HUES48 (cell line): ENCODE results near the gene RCSD1.
A peak's percentile ranks its signal among the peaks of the same experiment; 100 is the strongest.

Experiments used
- H3K27ac ChIP-seq: one replicate; pipeline ENCODE4 v1.7.0; 2013; ENCODE audit warnings: low read depth, low read length, inconsistent platforms
- H3K27me3 ChIP-seq: 2 replicates; pipeline ENCODE4 v1.6.1; 2013; ENCODE audit warnings: mild to moderate bottlenecking, low read length; ENCODE audit not compliant: control insufficient read depth, insufficient read depth
- H3K36me3 ChIP-seq: 2 replicates; pipeline ENCODE4 v1.6.1; 2013; ENCODE audit warnings: low read length; ENCODE audit not compliant: control insufficient read depth, insufficient read depth
- H3K4me1 ChIP-seq: 2 replicates; pipeline ENCODE4 v1.6.1; 2013; ENCODE audit warnings: mild to moderate bottlenecking, low read length; ENCODE audit not compliant: control insufficient read depth, insufficient read depth
- H3K4me3 ChIP-seq: 2 replicates; pipeline ENCODE4 v1.5.1; 2013; ENCODE audit warnings: mild to moderate bottlenecking, low read depth, low read length
- H3K9ac ChIP-seq: 2 replicates; pipeline ENCODE4 v1.6.1; 2013; ENCODE audit warnings: mild to moderate bottlenecking, low read depth, low read length, moderate library complexity
- H3K9me3 ChIP-seq: 2 replicates; pipeline ENCODE4 v1.6.1; 2013; ENCODE audit warnings: low read length; ENCODE audit not compliant: control insufficient read depth, insufficient read depth

RCSD1 gene, protein sequence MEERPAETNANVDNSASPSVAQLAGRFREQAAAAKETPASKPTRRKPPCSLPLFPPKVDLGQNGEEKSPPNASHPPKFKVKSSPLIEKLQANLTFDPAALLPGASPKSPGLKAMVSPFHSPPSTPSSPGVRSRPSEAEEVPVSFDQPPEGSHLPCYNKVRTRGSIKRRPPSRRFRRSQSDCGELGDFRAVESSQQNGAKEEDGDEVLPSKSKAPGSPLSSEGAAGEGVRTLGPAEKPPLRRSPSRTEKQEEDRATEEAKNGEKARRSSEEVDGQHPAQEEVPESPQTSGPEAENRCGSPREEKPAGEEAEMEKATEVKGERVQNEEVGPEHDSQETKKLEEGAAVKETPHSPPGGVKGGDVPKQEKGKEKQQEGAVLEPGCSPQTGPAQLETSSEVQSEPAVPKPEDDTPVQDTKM

DNA sequence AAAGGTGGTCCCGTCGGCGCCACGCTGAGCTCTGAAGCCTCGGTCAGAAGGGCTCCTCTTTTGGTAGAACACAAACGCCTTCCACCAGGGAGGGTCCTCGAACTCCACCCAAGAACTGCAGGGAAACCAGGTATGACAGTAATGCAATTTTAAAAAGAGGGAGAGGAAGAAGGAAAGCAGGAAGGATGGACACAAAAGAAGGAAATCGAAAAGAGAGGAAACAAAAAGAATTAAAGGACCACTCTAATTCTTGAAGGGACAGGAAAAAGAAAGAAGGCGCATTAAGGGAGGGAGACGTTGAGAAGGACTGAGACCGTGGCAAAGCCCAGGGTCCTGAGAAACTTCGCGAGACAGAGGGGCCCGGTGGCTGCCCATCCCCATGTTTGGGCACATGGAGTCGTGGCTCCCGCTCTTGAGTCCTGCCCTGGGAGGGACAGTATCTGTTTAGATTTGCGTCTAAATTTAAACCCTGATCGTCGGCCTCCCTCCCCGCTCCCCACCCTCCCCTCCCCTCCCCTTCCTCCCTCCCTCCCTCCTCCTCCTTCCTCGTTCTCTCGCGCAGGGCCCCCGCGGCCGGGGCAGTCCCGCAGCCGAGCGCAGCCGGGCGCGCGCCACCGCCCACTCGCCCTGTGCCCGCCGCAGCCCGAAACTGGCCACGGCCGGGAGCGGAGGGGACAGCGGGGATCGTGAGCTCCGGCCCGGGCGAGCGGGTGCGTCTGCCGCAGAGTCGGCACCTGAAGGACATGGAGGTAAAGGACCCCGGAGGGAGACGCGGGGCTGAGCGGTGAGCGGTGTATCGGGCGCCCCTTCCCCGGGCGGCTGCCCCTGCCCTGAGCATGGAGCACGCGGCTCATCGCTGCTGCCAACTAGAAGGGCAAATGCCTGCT, at the start of gene RCSD1:
TSS of gene RCSD1 (plus strand) at position 552 of the 887 bp plus-strand sequence. CDS start at position 744, 192 bp downstream.
- Histone ChIP-seq H3K36me3 (no peaks in the 10 kb centered on the region), H3K9ac (peak within 1 kb of the TSS; percentile 40; the same call in 1 of the 2 replicates), H3K9me3 (no peaks in the 10 kb centered on the region), H3K4me1 (peaks cover 16% of the 10 kb centered on the region), H3K4me3 (peak within 1 kb of the TSS; percentile 81), H3K27me3 (peaks cover 73% of the 10 kb centered on the region), H3K27ac (no peak within 1 kb of the TSS)

DNA sequence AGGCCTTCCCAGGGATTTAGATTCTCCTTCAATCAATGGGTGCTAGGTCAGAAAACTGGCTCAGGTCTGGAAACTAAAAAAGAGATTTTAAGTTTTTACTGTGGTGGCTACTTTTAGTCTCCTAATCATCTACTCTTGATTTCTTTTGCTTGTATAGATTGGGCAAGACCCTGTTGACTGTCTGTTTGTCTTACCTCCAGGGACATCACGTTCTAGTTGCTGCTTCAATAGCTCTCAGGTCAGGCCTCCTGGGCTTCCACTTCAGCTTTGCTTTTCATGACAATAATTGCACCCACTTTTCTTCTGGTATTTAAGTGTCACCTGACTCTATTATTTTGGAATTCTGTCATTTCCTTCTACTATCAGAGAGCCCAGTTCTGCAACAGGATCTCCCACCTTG, 48.0 kb upstream of the RCSD1 start:
- H3K9me3 ChIP-seq = no peaks in the 10 kb centered on the region
- no peak overlapping the region for H3K4me3 ChIP-seq
- no peaks in the 10 kb centered on the region for H3K27me3 ChIP-seq
- H3K4me1 ChIP-seq = no peaks in the 10 kb centered on the region
- H3K36me3 ChIP-seq = no peaks in the 10 kb centered on the region
- no peak overlapping the region for H3K27ac ChIP-seq
- H3K9ac ChIP-seq = no peak overlapping the region

DNA sequence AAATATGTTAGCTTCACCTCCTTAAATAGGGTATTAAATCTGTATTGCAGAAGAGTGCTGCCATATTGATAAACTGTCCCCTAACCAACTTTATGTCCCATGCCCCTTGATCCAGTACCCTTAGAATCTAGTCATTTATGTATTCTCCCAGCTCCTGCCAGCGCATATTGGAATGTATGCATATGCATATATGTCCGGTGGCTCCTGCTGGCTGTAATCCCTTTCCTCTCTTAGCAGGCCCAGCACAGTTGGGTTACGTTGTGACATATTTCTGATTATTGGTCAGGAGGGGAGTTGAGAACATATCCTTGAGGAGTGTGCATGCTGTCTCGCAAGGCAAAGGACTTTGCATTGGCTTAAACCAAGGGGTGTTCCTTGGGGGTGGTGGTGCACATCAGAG, 47.3 kb upstream of the RCSD1 start:
- Histone ChIP-seq H3K27me3 (no peaks in the 10 kb centered on the region), H3K4me3 (no peak overlapping the region), H3K9ac (no peak overlapping the region), H3K9me3 (no peaks in the 10 kb centered on the region), H3K4me1 (no peaks in the 10 kb centered on the region), H3K27ac (no peak overlapping the region), H3K36me3 (no peaks in the 10 kb centered on the region)

DNA sequence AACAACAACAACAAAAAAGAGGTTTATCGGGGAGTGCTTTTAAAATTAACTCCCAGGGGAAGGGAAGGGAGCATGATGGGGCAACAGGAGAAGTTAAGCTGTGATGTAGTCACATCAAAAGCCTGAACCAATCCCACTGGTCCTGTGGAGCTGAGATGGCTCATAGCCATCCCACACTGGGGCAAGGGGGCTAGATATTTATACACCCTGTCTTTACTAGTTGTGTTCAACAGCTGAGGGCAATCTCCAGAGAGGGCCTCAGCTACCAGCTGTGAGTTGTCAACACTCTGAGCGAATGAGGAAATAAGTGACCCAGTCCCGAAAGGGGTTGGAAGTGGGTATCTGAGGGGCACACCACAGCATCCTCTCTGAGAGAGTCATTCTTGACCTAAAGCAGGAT, 45.5 kb upstream of the RCSD1 start:
- no peaks in the 10 kb centered on the region for H3K4me1 ChIP-seq
- H3K36me3 ChIP-seq = no peaks in the 10 kb centered on the region
- no peaks in the 10 kb centered on the region for H3K27me3 ChIP-seq
- H3K27ac ChIP-seq = no peak overlapping the region
- H3K9ac ChIP-seq = no peak overlapping the region
- H3K4me3 ChIP-seq = no peak overlapping the region
- H3K9me3 ChIP-seq = no peaks in the 10 kb centered on the region

DNA sequence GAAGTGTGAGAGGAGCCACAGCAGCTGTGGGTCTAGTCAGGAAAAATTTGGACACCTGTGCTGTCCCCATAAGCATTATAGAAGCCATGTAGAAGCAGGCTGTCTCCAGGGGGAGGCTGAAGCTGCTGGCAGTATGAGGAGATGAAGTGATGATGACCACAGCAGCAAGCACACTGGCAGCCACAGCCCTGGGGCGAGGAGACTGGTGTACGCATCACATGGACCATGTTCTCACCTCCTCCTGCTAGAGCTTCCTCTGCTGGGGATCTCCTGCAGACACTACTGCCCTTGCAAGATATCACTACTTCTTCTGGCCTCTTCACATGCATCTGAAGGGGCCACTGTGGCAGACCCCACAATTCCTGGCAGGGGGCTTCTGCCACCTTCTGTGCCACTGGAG, 42.7 kb upstream of the RCSD1 start:
- no peak overlapping the region for H3K4me3 ChIP-seq
- H3K4me1 ChIP-seq = no peaks in the 10 kb centered on the region
- no peak overlapping the region for H3K27ac ChIP-seq
- H3K9me3 ChIP-seq = no peaks in the 10 kb centered on the region
- no peak overlapping the region for H3K9ac ChIP-seq
- no peaks in the 10 kb centered on the region for H3K27me3 ChIP-seq
- H3K36me3 ChIP-seq = no peaks in the 10 kb centered on the region

DNA sequence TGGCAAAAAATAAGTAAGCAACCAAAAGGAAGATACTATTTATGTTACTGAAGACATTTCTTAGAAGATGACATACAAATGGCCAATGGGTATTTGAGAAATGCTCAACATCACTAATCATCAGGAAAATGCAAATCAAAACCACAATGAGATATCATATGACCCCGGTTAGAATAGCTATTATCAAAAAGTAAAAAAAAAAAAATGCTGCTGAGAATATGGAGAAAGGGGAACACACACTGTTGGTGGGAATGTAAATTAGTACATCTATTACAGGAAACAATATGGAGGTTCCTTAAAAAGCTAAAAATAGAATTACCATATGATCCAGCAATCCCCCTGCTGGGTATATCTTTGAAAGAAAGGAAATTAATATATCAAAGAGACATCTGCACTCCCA, 42.2 kb upstream of the RCSD1 start:
- Histone ChIP-seq H3K9ac (no peak overlapping the region), H3K4me3 (no peak overlapping the region), H3K9me3 (no peaks in the 10 kb centered on the region), H3K27ac (no peak overlapping the region), H3K36me3 (no peaks in the 10 kb centered on the region), H3K27me3 (no peaks in the 10 kb centered on the region), H3K4me1 (no peaks in the 10 kb centered on the region)

DNA sequence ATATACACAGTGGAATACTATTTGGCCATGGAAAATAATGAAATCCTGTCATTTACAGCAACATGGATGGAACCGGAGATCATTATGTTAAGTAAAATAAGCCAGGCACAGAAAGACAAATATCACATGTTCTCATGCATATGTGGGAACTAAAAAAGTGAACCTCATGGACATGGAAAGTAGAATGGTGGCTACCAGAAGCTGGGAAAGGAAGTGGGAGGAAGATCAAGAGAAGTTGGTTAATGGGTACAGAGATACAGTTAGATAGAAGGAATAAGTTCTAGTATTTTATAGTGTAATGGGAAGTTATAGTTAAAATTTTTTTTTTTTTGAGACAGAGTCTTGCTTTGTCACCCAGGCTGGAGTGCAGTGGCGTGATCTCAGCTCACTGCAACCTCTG, 41.7 kb upstream of the RCSD1 start:
- Histone ChIP-seq H3K27ac (no peak overlapping the region), H3K27me3 (no peaks in the 10 kb centered on the region), H3K9me3 (no peaks in the 10 kb centered on the region), H3K4me1 (no peaks in the 10 kb centered on the region), H3K36me3 (no peaks in the 10 kb centered on the region), H3K9ac (no peak overlapping the region), H3K4me3 (no peak overlapping the region)

DNA sequence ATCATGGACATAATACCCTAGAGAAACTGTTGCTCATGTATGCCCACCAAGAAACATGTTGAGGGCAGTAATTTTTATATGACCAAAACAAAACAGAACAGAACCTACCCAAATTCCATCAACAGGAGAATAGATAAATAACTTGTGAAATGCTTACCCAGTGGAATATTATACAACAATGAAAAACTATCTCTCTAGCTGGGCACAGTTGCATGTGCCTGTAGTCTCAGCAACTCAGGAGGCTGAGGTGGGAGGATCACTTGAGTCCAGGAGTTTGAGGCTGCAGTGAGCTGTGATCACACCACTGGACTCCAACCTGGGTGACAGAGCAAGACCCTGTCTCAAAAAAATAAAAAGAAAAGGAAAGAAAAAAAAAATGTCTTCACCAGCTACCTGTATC, 37.6 kb upstream of the RCSD1 start:
- Histone ChIP-seq H3K27me3 (no peaks in the 10 kb centered on the region), H3K36me3 (no peaks in the 10 kb centered on the region), H3K27ac (no peak overlapping the region), H3K4me1 (no peaks in the 10 kb centered on the region), H3K9ac (no peak overlapping the region), H3K4me3 (no peak overlapping the region), H3K9me3 (no peaks in the 10 kb centered on the region)

DNA sequence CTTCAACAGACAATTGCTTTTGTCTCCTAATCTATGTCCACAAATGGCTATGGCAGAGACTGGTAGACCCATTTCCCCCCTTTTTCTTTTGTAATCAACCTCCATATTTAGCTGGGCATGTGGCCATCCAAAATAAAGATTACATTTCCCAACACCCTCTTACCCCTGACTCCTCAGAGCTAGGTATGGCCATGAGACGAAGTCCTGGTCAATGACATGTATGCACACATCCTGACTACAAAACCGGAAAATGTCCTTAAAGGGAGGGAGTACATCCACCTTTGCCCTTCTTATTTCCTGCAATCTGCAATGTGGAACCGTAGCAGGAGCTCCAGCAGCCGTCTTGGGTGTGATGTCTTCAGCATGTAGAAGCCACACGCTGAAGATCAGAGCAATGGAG, 36.2 kb upstream of the RCSD1 start:
- Histone ChIP-seq H3K27ac (no peak overlapping the region), H3K4me3 (no peak overlapping the region), H3K27me3 (no peaks in the 10 kb centered on the region), H3K4me1 (no peaks in the 10 kb centered on the region), H3K36me3 (no peaks in the 10 kb centered on the region), H3K9me3 (no peaks in the 10 kb centered on the region), H3K9ac (no peak overlapping the region)

DNA sequence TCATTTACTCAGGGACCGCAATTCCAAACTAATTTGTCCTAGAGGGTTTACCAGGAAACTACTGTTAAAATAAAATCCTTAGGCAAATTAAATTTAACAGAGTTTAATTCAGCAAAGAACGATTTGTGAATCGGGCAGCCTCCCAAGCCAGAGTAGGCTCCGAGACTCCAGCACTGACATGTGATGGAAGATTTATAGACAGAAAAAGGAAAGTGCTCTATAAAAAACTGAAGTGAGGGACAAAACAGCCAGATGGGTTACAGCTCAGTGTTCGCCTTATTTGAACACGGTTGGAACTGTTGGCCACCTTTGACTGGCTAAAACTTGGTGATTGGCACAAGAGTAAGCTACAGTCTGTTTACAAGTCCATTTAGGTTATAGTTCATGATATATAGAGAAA, 35.2 kb upstream of the RCSD1 start:
- no peak overlapping the region for H3K9ac ChIP-seq
- no peaks in the 10 kb centered on the region for H3K4me1 ChIP-seq
- H3K27ac ChIP-seq = no peak overlapping the region
- no peaks in the 10 kb centered on the region for H3K27me3 ChIP-seq
- no peaks in the 10 kb centered on the region for H3K36me3 ChIP-seq
- H3K9me3 ChIP-seq = no peaks in the 10 kb centered on the region
- H3K4me3 ChIP-seq = no peak overlapping the region

DNA sequence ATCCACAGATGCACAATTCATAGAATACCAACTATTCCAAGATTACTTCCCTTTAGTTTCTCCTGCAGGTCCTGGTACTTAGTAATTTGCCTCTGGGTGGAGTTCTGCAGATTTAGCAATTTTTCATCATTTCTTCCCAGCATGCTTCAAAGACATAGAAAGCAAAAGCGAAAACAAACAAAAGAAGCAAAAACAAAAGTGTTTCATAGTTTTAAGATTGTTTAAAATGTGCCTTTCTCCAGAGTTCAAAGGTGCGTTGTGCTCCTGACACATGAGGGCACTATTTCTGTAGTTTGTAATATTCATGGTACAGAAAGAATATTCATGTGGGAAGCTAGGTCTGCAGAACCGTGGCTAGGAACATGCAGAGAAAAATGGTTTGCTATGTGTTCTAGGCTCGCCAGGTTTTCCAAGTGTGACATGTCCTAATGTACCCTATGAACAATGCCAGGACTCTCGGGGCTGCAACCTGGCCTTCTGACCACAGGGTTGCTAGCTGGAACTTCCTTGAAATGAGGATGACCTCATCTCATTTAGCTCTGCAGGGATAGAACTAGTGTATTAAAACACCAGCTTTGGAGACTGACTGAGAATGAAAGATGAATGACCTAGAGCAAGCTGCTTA, 30.0 kb upstream of the RCSD1 start:
- Histone ChIP-seq H3K36me3 (no peaks in the 10 kb centered on the region), H3K9me3 (no peaks in the 10 kb centered on the region), H3K27me3 (no peaks in the 10 kb centered on the region), H3K9ac (no peak overlapping the region), H3K4me3 (no peak overlapping the region), H3K4me1 (no peaks in the 10 kb centered on the region), H3K27ac (no peak overlapping the region)
